HepG2 (cell line): ENCODE measurements around the gene FABP1. TPM values are rescaled to one million over a fixed set of nuclear protein-coding genes. Genes with fewer than 3 reads are reported as not detected.

ENCODE experiments used
- ATAC-seq: fragments of 200-7000 bp; cut with Tn5 transposase; 3 replicates; pipeline ENCODE4 v1.9.1; 2020; ENCODE audit warnings: mild to moderate bottlenecking, moderate library complexity
- BruUV-seq: library from RNA; stranded (reverse); fragments of 400-500 nt; replicated peaks from 2 replicates; lab custom pipeline; 2021; lab: Mats Ljungman, UMichigan
- CTCF ChIA-PET: fragments of 300-600 bp; formaldehyde crosslinking; extraction: SDS; loops from one replicate; lab custom pipeline; 2021; ENCODE audit warnings: low total read pairs, inconsistent platforms, low intra/inter-chr PET ratio; lab: Yijun Ruan, JAX
- POLR2A ChIA-PET: fragments of 350-600 bp; sonication (Branson Sonifier 250); formaldehyde crosslinking; loops from one replicate; lab custom pipeline; 2020; ENCODE audit warnings: antibody characterized with exemption, inconsistent platforms; lab: Yijun Ruan, JAX
- DNase-seq: peaks from one replicate; pipeline ENCODE4 v3.0.0-alpha.2; 2015; ENCODE audit warnings: low spot score
- FAIRE-seq: peaks from 3 replicates; lab custom pipeline; 2011; peaks lifted over from hg19 to GRCh38; lab: Jason Lieb, UNC
- H2AFZ ChIP-seq: one replicate; pipeline ENCODE4 v1.6.1; 2011; ENCODE audit warnings: low read length, inconsistent platforms
- H3K27ac ChIP-seq: fragments of 300-600 bp; 3 replicates; pipeline ENCODE4 v1.8.0; 2011; ENCODE audit warnings: mixed run types, mild to moderate bottlenecking, mixed read lengths, low read length, inconsistent platforms; ENCODE audit not compliant: insufficient read depth; ENCODE audit errors: extremely low read length
- H3K27me3 ChIP-seq, 2 experiments: fragments of 200-600 bp in 1 of 2; 2 replicates in 1 of 2; 3 replicates in 1 of 2; pipeline versions ENCODE4 v1.6.0 to v1.8.0; 2011; ENCODE audit warnings: low read length in 2 of 2, mild to moderate bottlenecking in 2 of 2, moderate library complexity in 2 of 2, inconsistent platforms in 1 of 2; ENCODE audit not compliant: insufficient read depth in 2 of 2, control insufficient read depth in 1 of 2
- H3K36me3 ChIP-seq, 2 experiments: fragments of 200-600 bp in 1 of 2; replicated peaks in 1 of 2; 2 replicates in 1 of 2; 3 replicates in 1 of 2; pipeline versions ENCODE4 v1.5.1 to v1.8.0; 2011; ENCODE audit warnings: low read length in 2 of 2, inconsistent platforms in 1 of 2; ENCODE audit not compliant: insufficient read depth in 2 of 2, control insufficient read depth in 1 of 2
- H3K4me1 ChIP-seq: 2 replicates; pipeline ENCODE4 v1.5.1; 2012; ENCODE audit warnings: low read length, inconsistent platforms; ENCODE audit not compliant: insufficient read depth
- H3K4me2 ChIP-seq: 2 replicates; pipeline ENCODE4 v1.6.0; 2011; ENCODE audit warnings: low read depth, low read length, inconsistent platforms
- H3K4me3 ChIP-seq, 3 experiments: fragments of 200-600 bp in 1 of 3; sonication (generic), shearing (Covaris generic) in 1 of 3; replicated peaks in 1 of 3; 2 replicates each; pipeline ENCODE4 v1.5.1; 2011 to 2016; ENCODE audit warnings: low read length in 3 of 3, inconsistent platforms in 2 of 3, low read depth in 2 of 3, mild to moderate bottlenecking in 2 of 3, control low read depth in 1 of 3, mixed read lengths in 1 of 3; ENCODE audit not compliant: insufficient read depth in 1 of 3
- H3K79me2 ChIP-seq: one replicate; pipeline ENCODE4 v1.6.1; 2011; ENCODE audit warnings: low read length, inconsistent platforms; ENCODE audit not compliant: insufficient read depth
- H3K9ac ChIP-seq: 2 replicates; pipeline ENCODE4 v1.6.0; 2011; ENCODE audit warnings: mild to moderate bottlenecking, low read depth, low read length, inconsistent platforms; ENCODE audit not compliant: insufficient read depth
- H3K9me3 ChIP-seq: 2 replicates; pipeline ENCODE4 v1.5.1; 2012; ENCODE audit warnings: mild to moderate bottlenecking, low read length
- H4K20me1 ChIP-seq: 2 replicates; pipeline ENCODE4 v1.6.0; 2011; ENCODE audit warnings: inconsistent platforms, mild to moderate bottlenecking, low read length, moderate library complexity; ENCODE audit not compliant: insufficient read depth
- HINFP ChIP-seq: sonication (generic); formaldehyde crosslinking; IDR thresholded peaks from 2 replicates; pipeline ENCODE4 v1.4.0; 2020; ENCODE audit warnings: low read depth, mild to moderate bottlenecking, missing genetic modification reagents
- MAX ChIP-seq: IDR thresholded peaks from 2 replicates; pipeline ENCODE4 v1.6.1; 2012; ENCODE audit warnings: inconsistent platforms
- MIER3 ChIP-seq: IDR thresholded peaks from 2 replicates; pipeline ENCODE4 v1.6.1; 2016; ENCODE audit warnings: missing compliant biosample characterization, borderline replicate concordance
- TOE1 ChIP-seq: sonication (generic); formaldehyde crosslinking; IDR thresholded peaks from 2 replicates; pipeline ENCODE4 v1.4.0; 2020; ENCODE audit warnings: mild to moderate bottlenecking, missing genetic modification reagents
- ZC3H13 ChIP-seq: sonication (generic); formaldehyde crosslinking; IDR thresholded peaks from 2 replicates; pipeline ENCODE4 v1.8.1; 2023; ENCODE audit warnings: mild to moderate bottlenecking, missing genetic modification reagents, moderate library complexity
- ZFX ChIP-seq: sonication (generic); formaldehyde crosslinking; IDR thresholded peaks from 2 replicates; pipeline ENCODE4 v1.4.0; 2020; ENCODE audit warnings: mild to moderate bottlenecking, low read depth, missing genetic modification reagents, moderate library complexity
- ZFY ChIP-seq: sonication (generic); formaldehyde crosslinking; IDR thresholded peaks from 2 replicates; pipeline ENCODE4 v1.4.0; 2020; ENCODE audit warnings: missing genetic modification reagents
- ZNF230 ChIP-seq: sonication (generic); formaldehyde crosslinking; IDR thresholded peaks from 2 replicates; pipeline ENCODE4 v1.4.0; 2020; ENCODE audit warnings: mild to moderate bottlenecking, missing genetic modification reagents
- ZNF691 ChIP-seq: sonication (generic); formaldehyde crosslinking; IDR thresholded peaks from 2 replicates; pipeline ENCODE4 v1.4.0; 2020; ENCODE audit warnings: missing genetic modification reagents, low read depth, mild to moderate bottlenecking, borderline replicate concordance
- ZSCAN9 ChIP-seq: IDR thresholded peaks from 2 replicates; pipeline ENCODE4 v1.6.1; 2016; ENCODE audit warnings: borderline replicate concordance
- WGBS: methylation state at CpG from one replicate; pipeline ENCODE4 v1.1.6; 2017; ENCODE audit warnings: low lambda C conversion rate; 5-methylcytosine and 5-hydroxymethylcytosine counted together
- in situ Hi-C: cut with HindIII; loops from 2 replicates; pipeline ENCODE4 v1.10.0; 2017; ENCODE audit warnings: low pct_unique_long_range_greater_than_20kb; ENCODE audit not compliant: extremely low pct_ligation_motif_present
- intact Hi-C: fragments of 100-400 bp; cut with micrococcal nuclease; formaldehyde crosslinking; loops from one replicate; pipeline ENCODE4 v1.10.0; 2022; ENCODE audit not compliant: unreplicated experiment
- polyA plus RNA-seq, 8 experiments: library from polyadenylated mRNA; depleted of rRNA in 3 of 8; stranded (reverse) in 7 of 8; unstranded in 1 of 8; fragments of >200 nt; fragmentation: Illumina TruSeq in 4 of 8; extraction: Trizol in 4 of 8; gene quantifications; 2 replicates each; pipeline versions ENCODE4 v1.2.1 to v1.2.3, GENCODE V29; 2011 to 2016; ENCODE audit warnings: low read depth in 4 of 8, missing spikeins in 1 of 8, mixed read lengths in 1 of 8; ENCODE audit not compliant: insufficient read depth in 1 of 8
- total RNA-seq, 5 experiments: library from RNA; depleted of rRNA; stranded (reverse); fragments of >200 nt; fragmentation: Illumina TruSeq; extraction: Trizol; gene quantifications; 2 replicates each; pipeline ENCODE4 v1.2.3, GENCODE V29; 2016; ENCODE audit warnings: low read depth in 1 of 5
- TF ChIP-seq, protein P1 (sequence below), 2 experiments: sonication (generic) in 1 of 2; formaldehyde crosslinking in 1 of 2; IDR thresholded peaks; 2 replicates each; pipeline versions ENCODE4 v1.5.1 to v1.6.1; 2011 to 2020; ENCODE audit warnings: borderline replicate concordance in 1 of 2, low read depth in 1 of 2, low read length in 1 of 2, mild to moderate bottlenecking in 1 of 2, missing genetic modification reagents in 1 of 2, moderate library complexity in 1 of 2
- TF ChIP-seq, protein P2 (sequence below): fragments of 450-650 bp; IDR thresholded peaks from 2 replicates; pipeline ENCODE4 v1.6.1; 2016

The FABP1 gene
- total and polyA plus RNA-seq, 2 of the 13 experiments (the other 11 are each of a cell fraction or from before 2014, with no cell fraction given), result 644 to 1,608 TPM

- TF ChIP-seq, protein P1, sequence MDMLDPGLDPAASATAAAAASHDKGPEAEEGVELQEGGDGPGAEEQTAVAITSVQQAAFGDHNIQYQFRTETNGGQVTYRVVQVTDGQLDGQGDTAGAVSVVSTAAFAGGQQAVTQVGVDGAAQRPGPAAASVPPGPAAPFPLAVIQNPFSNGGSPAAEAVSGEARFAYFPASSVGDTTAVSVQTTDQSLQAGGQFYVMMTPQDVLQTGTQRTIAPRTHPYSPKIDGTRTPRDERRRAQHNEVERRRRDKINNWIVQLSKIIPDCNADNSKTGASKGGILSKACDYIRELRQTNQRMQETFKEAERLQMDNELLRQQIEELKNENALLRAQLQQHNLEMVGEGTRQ (IDR thresholded peaks at IDR 0.05; ENCODE audit: low read depth, low read length), result peak; percentile 49
- TF ChIP-seq, protein P1 (CRISPR knock-in tag; IDR thresholded peaks at IDR 0.05; ENCODE audit: borderline replicate concordance), result no peak; the same call in 1 of the 2 replicates
- TF ChIP-seq ZC3H13 (CRISPR knock-in tag), result no peak
- TF ChIP-seq, protein P2, sequence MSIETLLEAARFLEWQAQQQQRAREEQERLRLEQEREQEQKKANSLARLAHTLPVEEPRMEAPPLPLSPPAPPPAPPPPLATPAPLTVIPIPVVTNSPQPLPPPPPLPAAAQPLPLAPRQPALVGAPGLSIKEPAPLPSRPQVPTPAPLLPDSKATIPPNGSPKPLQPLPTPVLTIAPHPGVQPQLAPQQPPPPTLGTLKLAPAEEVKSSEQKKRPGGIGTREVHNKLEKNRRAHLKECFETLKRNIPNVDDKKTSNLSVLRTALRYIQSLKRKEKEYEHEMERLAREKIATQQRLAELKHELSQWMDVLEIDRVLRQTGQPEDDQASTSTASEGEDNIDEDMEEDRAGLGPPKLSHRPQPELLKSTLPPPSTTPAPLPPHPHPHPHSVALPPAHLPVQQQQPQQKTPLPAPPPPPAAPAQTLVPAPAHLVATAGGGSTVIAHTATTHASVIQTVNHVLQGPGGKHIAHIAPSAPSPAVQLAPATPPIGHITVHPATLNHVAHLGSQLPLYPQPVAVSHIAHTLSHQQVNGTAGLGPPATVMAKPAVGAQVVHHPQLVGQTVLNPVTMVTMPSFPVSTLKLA, result peak; percentile 69
- peak; percentile 35; the same call in 1 of the 2 replicates for TF ChIP-seq MAX
- 0 out of 2 replicates have a peak, but pooled peaks have one; percentile 7 for TF ChIP-seq ZFX (CRISPR knock-in tag)
- TF ChIP-seq, all 625 proteins: peak for 7
These were observed 33.8 kb upstream of the FABP1 start (continued) for GRCh38 chr2:88161446-88162244.

DNA sequence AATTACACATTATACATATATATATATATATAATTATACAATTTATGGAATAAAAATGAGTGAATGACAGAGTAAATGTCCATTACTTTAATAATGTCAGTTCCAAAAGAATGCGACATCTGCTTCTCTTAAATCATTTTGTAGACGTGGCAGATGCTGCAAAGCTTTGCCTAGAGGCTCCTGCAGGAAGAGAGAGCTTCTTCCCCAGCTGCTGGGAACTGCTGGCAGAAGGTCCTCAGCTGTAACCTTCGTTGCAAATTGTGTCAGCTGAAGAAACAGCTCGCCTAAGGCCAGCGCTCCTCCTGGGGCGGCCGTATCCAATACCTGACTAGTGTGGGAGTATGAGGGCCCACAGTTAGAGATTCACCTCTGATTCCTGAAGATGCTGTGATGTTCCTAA, 32.7 kb upstream of the FABP1 start:
- in situ Hi-C loops, result loop anchor here (5.0 kb wide), 1 partner anchor 98 kb away; no protein-coding TSS in a partner anchor
- no peaks in the 10 kb centered on the region for H3K9me3 ChIP-seq
- ChIA-PET POLR2A (interaction anchor here (1.0 to 2.3 kb wide), 8 partner anchors 14 to 144 kb away, joined by 3 to 20 read pairs (median 4); partner anchors contain the start of genes FABP1 and RNU2-63P), CTCF (interaction anchor here (2.1 to 5.5 kb wide), 2 partner anchors 99 to 159 kb away, joined by 7 to 76 read pairs; no protein-coding TSS in a partner anchor)
- 61% methylated on average over 7 of the region's 7 CpGs for WGBS
- H3K4me3 ChIP-seq, result no peak overlapping the region
- H3K4me2 ChIP-seq, result no peak overlapping the region
- no peak for ATAC-seq
- peaks cover 40% of the 10 kb centered on the region for H3K4me1 ChIP-seq
- FAIRE-seq, result no peak
- intact Hi-C loops, result loop anchor here (1.0 to 2.0 kb wide), 4 partner anchors 32 to 143 kb away; partner anchors contain the start of gene FABP1
- BruUV-seq, result no TSS peak
- H3K9ac ChIP-seq, result no peak overlapping the region
- H3K79me2 ChIP-seq, result no peaks in the 10 kb centered on the region
- H3K27me3 ChIP-seq, result 0 out of 5 replicates have a peak, but pooled peaks cover 0 to 11% of the 10 kb centered on the region in 2 experiments
- no peaks in the 10 kb centered on the region for H3K36me3 ChIP-seq
- DNase-seq, result no peak
- H3K27ac ChIP-seq, result no peak overlapping the region
- no peaks in the 10 kb centered on the region for H4K20me1 ChIP-seq
- H2AFZ ChIP-seq, result no peak overlapping the region
- TF ChIP-seq TOE1 (CRISPR knock-in tag), result no peak
- peak; percentile 29 for TF ChIP-seq ZFY (CRISPR knock-in tag)
- TF ChIP-seq ZNF230 (CRISPR knock-in tag), result no peak
- TF ChIP-seq ZFX (CRISPR knock-in tag), result no peak
- no peak for TF ChIP-seq ZSCAN9 (CRISPR knock-in tag)
- TF ChIP-seq HINFP (CRISPR knock-in tag), result no peak
- TF ChIP-seq ZNF691 (CRISPR knock-in tag), result no peak
- TF ChIP-seq MIER3 (CRISPR knock-in tag), result no peak
